Hippocampal formation (tissue), 2 donors: Measurements from ENCODE around the gene RAPGEF1.
"Not testable (repeated sequence)": the region's sequence is repeated elsewhere in the genome, so short reads cannot be mapped to it uniquely, and the experiment has no call there.

ENCODE experiments used
- DNase-seq, 2 donors: peaks; one replicate each; lab custom pipeline; 2025; lab: John Stamatoyannopoulos, UW

RAPGEF1 gene

GRCh38 chr9:131731237-131731636 is 8.6 kb downstream of the RAPGEF1 start:
- DNase-seq: no peak

GRCh38 chr9:131728961-131729360 is 10.9 kb downstream of the RAPGEF1 start:
- DNase-seq: no peak

GRCh38 chr9:131728546-131728910 is 11.3 kb downstream of the RAPGEF1 start:
- DNase-seq: no peak

- DNase-seq: no peak
Measured at GRCh38 chr9:131727795-131728545, 11.9 kb downstream of the RAPGEF1 start.

GRCh38 chr9:131727184-131727759 is 12.6 kb downstream of the RAPGEF1 start:
- DNase-seq: no peak

- DNase-seq: no peak
Measured at GRCh38 chr9:131724683-131725082, 15.2 kb downstream of the RAPGEF1 start.

GRCh38 chr9:131723632-131724031 is 16.2 kb downstream of the RAPGEF1 start:
- no peak for DNase-seq

GRCh38 chr9:131722255-131722654 is 17.6 kb downstream of the RAPGEF1 start:
- no peak for DNase-seq

GRCh38 chr9:131721076-131721475 is 18.8 kb downstream of the RAPGEF1 start:
- DNase-seq: no peak

GRCh38 chr9:131720330-131720729 is 19.5 kb downstream of the RAPGEF1 start:
- no peak for DNase-seq

- no peak for DNase-seq
Measured at GRCh38 chr9:131719262-131719908, 20.5 kb downstream of the RAPGEF1 start.

- DNase-seq: no peak
Measured at GRCh38 chr9:131717719-131718460, 22.0 kb downstream of the RAPGEF1 start.

GRCh38 chr9:131715906-131716305 is 24.0 kb downstream of the RAPGEF1 start:
- DNase-seq: no peak

GRCh38 chr9:131714821-131715220 is 25.1 kb downstream of the RAPGEF1 start:
- DNase-seq: no peak

- DNase-seq: no peak
Measured at GRCh38 chr9:131714161-131714646, 25.7 kb downstream of the RAPGEF1 start.

- no peak for DNase-seq
Measured at GRCh38 chr9:131713016-131713415, 26.9 kb downstream of the RAPGEF1 start.

- DNase-seq: no peak
Measured at GRCh38 chr9:131712151-131712716, 27.6 kb downstream of the RAPGEF1 start.

- no peak for DNase-seq
Measured at GRCh38 chr9:131709771-131710431, 30.0 kb downstream of the RAPGEF1 start.

- not testable (repeated sequence) for DNase-seq
Measured at GRCh38 chr9:131709010-131709770, 30.7 kb downstream of the RAPGEF1 start.

GRCh38 chr9:131708226-131709002 is 31.5 kb downstream of the RAPGEF1 start:
- DNase-seq: no peak
